ELF-1 (cell line): ENCODE data around the gene PRODH2.
"Not testable (repeated sequence)": the region's sequence is repeated elsewhere in the genome, so short reads cannot be mapped to it uniquely, and the experiment has no call there.

Experiments used
- DNase-seq: peaks from one replicate; pipeline ENCODE4 v3.0.0-alpha.2; 2016; ENCODE audit warnings: low read depth, low spot score

PRODH2 gene

DNA sequence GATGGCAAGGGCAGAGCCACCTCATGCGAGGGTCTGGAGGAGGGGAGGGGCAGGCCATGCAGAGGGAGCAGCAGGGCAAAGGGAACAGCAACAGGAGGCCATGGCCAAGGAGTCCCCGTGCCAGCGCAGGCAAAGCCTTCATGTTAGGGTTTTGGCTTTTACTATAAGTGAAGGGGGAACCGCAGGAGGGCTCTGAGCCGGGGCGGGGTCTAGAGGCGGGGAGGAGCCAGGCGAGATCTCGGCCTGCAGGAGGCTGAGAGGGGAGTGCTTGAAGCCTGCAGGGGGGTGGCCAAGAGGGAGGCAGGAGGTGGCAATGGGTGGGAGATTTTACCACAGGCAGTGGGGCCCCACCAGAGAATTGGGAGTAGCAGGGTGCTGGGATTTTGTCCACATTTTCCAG is 31.0 kb downstream of the PRODH2 start:
- no peak for DNase-seq

DNA sequence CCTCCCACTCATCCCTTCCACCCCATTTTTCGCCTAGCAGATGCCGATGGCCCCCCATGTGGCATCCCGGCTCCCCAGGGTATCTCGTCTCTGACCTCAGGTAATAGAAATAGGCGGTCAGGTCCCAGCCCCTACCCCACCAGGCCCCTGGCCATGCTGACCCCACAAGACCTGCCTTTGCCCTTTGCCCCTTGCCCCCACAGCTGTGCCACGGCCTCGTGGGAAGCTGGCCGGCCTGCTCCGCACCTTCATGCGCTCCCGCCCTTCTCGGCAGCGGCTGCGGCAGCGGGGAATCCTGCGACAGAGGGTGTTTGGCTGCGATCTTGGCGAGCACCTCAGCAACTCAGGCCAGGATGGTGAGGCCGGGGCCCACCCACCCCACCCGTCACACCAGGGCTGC is 31.9 kb downstream of the PRODH2 start:
- DNase-seq: no peak

DNA sequence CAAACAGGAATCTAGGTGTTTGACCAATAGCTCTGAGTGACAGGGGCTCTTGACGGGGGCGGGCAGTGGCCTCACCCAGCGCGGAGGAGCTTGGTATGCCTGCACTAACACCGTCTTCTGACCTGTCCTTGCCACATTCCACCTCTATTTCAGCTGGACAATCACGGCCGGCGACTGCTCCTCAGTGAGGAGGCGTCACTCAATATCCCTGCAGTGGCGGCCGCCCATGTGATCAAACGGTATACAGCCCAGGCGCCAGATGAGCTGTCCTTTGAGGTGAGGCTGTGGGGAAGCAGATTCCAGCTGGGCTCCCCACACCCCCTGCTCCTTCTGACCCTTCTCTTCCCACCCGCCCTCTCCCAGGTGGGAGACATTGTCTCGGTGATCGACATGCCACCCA is 32.6 kb downstream of the PRODH2 start:
- DNase-seq: no peak

DNA sequence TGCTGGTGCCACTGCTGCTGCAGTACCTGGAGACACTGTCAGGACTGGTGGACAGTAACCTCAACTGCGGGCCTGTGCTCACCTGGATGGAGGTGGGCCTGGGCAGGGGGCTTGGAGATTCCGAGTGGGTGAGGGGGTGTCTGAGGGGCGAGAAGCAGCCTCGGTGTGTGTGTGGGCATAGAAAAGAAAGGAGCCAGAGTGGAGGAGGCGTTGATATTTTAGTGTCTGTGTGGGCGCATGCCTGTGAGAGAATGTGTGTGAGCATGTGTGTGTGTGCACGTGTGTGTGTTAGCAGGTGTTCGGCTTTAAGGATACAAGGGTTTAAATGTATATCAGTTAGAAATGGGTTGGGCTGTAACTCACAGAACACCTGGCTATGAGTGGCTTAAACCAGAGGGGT is 33.6 kb downstream of the PRODH2 start:
- DNase-seq: no peak

DNA sequence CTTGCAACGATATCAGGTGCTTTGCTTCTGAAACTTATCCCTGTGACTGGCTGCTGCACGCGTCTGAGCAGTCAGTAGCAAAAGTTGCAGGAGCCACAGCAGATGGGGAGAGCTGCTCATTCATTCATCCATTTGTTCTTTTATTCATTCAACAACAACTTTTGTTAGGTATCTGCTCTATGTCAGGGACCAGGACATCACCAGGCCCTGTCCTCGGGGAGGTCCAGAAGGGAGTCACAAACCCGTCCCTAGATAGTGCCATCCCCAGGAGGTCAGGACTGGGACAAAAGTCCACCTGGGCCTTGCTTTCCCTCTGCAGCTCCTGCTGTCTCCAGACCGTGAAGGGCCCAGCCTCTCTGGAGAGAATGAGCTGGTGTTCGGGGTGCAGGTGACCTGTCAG is 34.7 kb downstream of the PRODH2 start:
- no peak for DNase-seq

DNA sequence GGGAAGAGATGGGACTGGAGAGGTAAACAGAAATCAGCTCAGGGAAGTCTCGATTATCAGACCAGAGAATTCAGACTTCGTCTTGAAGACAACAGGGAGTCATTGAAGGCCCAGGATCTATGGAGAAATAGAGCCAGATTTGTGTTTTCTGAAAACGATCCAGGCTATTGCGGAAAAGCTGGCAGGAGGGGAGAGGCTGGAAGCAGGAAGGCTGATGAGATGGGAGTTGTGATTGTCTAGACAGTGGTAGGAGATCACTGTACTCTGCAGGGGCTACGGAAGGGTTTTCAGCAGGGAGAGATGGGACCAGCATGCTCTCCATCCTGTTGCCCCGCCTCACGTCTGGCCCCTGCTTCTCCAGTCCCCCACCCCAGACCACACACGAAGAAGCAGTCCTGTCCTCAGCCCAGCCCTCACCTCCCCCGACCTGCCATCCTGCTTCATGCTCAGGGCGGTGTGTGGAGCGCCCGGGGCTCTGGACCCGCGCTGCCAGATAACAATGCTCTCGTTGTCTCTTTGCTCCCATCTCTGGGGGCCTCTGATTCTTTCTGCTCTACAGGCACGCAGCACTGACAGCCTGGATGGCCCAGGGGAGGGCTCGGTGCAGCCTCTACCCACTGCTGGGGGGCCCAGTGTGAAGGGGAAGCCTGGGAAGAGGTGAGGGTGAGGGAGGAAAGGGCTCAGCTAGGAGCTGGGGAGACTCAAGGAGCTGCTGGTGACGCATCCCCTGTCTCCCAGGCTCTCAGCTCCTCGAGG is 35.4 kb downstream of the PRODH2 start:
- DNase-seq: peak; percentile 86

DNA sequence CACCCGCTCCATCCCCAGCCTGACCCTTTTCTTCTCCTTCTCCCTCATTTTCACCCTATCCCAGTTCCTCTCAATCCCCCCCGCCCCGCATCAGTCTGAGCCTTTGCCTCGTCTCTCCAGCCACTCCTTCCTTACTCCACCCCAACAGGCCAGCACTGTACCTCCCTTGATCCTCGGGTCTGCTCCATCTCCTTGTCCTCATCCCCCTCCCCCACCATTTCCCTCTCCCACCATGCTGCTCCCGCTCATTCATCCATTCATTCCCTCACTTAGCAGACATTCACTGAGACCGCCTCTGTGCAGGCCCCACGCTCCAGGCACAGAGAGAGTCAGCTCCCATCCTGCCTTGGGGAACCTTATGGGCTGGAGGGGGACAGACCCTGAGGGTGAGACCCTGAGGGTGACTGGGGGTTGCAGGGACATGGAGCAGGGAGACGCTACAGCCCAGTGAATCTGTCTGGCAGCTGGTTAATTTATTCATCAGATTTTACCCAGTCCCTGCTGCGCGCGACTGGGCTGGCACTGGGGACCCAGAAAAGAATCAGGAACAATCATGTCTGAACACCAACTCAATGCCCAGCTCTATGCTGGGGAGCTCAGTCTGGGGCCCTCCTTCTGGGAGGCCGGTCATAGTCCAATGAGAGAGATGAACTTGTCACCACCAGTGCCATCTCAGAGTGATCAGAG is 36.4 kb downstream of the PRODH2 start:
- no peak for DNase-seq

DNA sequence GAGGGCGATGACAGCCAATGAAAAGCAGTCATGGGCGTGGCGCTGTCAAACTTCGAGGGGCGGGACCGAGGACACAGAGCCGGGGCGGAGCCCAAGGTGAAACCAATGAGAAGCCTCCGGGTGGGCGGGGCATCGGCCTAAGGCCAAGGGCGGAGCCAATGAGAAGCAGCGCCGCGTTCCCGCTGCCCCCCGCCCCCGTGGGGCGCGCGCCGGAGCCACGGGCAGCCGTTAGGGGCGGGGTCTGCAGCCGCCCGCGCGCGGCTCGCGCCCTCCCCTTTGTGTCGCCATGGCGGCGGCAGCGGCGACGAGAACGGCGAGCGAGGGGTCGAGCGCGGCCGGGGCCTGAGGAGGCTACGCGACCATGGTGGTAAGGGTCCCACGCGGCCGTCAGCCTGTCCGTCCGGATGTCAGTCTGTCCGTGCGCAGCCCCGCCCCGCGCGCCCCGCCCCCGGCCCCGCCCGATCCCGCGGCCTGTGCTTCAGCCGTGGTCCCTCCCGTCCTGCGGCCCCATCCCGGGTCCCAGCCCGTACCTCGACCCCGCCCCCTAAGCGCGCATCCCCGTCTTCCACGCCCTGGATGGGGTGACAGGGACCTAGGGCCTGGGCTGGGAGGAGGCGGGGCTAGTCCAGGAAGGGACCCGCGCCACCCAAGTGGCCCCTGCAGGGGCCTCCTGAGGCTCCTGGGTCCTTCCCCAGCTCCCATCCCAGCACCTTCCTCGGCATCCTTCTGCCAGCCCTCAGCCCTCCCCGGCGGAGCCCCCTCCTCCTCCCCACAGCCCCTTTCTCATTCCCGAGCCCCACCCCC is 37.1 kb downstream of the PRODH2 start, which contains the start of gene ARHGAP33:
TSS of gene ARHGAP33 (plus strand) at position 267 of the 804 bp plus-strand sequence. CDS start at position 362, 95 bp downstream.
- peak; percentile 97 for DNase-seq

DNA sequence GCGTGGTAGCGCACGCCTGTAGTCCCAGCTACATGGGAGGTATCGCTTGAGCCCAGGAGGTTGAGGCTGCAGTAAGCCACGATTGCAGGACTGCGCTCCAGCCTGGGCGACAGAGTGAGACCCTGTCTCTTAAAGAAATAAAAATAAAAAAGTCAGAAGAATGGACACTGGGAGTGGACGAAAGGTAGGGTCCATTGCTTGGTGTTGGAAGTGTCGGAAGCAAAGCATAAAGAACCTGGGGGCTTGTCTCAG is 37.7 kb downstream of the PRODH2 start:
- DNase-seq: no peak

DNA sequence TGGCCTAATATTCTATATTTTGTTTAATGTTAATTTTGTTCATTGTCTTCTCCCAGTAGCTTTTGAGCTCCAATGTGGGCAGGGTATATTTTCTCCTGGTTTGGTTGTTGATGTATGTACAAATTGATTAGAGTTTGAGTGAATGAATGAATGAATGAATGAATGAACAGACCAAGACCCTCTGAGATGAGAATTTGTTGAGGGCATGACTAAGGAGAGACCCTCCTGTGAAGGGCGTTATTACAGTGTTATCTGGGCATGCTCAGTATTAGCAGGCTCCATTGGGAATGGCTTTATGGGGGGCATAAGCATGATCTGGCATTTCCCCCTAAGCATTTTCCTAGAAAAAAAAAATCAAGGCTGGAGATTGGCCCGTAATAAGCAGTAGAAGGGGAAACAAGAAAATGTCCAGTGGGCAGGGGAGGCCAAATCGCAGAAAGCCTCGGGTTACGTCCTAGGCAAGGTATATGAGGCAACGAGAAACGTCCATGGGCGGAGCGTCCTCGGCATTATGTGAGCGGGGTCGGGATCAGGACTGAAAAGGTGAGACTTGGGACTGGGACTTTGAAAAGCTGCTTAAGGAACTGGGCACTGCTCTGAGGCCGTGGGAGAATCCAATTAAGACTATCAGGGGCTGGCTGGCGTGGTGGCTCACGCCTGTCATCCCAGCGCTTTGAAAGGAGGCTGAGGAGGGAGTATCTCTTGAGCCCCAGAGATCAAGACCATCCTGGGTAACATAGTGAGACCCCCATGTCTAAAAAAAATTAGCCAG is 38.2 kb downstream of the PRODH2 start:
- DNase-seq: no peak

DNA sequence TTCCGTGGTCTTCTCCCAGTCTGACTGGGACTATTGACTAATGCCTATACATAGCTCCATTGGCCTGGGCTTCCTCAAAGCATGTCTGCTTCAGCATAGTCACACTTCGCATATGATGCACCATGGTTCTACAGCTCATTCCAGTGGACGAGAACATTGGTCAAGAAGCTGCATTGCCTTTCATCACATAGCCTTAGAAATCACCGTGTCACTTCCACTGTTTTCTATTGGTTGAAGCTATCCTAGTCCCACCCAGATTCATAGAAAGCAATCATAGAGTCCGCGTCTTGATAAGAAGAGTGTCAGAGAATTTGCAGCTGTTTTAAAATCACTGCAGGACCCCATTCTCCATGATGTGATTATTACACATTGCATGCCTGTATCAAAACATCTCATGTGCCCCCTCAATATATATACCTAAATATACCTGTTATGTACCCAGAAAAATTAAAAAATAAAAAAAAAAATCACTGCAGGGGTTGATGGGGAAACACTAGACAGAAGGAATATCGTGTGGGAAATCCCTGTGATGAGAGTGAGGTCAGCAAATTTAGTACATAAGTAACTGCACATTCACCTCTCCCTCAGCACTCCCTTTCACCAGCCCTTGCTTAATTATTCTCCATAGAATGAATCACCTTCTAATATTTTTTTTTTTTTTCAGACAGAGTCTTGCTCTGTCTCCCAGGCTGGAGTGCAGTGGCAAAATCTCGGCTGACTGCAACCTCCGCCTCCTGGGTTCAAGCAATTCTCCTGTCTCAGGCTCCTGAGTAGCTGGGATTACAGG is 39.4 kb downstream of the PRODH2 start:
- DNase-seq: no peak

DNA sequence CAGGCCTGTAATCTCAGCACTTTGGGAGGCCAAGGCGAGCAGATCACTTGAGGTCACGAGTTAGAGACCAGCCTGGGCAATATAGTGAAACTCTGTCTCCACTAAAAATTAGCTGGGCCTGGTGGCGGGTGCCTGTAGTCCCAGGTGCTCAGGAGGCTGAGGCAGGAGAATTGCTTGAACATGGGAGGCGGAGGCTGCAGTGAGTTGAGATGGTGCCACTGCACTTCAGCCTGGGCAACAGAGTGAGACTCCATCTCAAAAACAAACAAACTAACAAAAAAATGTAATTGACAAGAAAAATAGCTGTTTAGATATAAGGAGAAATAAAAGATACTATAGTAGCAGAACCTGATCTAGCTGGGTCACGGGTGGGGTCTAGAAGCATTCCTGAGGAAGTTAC is 40.3 kb downstream of the PRODH2 start:
- not testable (repeated sequence) for DNase-seq

DNA sequence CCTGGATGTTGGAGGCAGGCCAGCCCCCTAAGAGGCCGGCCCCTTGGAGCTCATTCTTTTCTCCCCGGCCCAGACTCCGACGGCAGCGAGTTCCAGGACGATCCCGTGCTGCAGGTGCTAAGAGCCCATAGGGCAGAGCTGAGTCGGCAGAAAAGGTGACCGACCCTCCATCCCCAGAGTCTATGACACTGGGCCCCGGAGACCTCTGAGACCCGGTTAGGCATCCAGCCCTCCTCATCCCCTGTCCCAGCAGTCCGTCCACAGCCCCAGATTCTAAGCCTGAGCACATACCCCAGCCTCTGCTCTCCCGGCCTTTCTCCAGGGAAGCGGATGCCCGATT is 44.6 kb downstream of the PRODH2 start:
- DNase-seq: no peak

DNA sequence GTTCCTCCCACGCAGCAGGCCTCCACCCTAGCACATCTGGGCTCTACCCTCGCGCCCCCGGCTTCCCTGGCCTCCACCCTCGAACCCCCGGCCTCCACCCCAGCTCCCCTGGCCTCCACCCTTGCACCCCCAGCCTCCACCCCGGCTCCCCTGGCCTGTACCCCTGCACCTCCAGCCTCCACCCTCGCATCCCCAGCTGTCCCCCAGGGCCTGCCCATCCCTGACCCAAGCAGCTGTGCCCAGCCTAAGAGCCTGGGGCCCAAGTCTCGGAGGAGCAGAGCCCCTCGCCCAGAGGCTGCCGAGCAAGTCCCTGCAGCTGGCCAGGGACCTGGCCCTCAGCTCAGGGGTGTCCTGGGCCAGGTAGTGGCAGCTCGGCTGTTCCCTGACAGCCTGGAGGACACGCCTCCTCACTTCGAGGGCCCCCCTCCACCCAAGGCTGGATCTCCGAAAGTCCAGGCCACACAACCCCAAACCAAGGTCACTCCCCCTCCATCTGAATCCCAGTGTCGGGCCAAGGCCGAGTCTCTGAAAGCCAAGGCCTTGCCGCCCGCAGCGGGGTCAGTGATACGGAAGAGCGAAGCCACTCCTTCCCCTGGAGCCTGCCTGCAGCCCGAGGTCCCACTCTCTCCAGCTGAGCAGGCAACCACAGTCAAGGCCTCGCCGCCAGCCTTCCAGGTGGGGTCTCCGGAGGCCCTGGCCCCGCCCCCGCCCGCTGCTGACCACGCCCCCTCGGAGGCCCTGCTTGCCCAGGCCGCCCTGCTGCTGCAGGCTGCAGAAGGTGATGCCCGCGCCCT is 45.2 kb downstream of the PRODH2 start:
- peak; percentile 70 for DNase-seq

DNA sequence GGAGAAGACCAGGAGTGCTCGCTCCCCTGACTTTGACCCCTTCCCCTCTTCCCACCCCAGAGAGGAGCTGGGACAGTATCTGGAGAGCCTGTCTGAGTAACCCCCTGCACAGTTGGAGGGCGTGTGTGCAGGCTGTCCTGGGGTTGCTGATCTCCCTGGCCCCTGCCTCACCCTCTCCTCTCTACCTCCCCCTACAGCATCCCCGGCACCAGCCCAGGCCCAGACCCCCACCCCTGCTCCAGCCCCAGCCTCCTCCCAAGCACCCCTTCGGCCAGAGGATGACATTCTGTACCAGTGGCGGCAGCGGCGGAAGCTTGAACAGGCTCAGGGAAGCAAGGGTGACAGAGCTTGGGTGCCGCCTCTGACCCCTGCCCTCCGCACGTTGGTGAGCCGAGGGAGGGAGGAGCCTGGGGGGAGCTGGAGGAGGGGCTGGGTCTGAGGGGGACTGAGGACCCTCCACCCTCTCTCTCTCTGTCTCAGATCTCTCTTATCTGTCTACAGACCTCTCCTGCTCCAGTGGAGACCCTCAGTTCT is 46.0 kb downstream of the PRODH2 start:
- no peak for DNase-seq

DNA sequence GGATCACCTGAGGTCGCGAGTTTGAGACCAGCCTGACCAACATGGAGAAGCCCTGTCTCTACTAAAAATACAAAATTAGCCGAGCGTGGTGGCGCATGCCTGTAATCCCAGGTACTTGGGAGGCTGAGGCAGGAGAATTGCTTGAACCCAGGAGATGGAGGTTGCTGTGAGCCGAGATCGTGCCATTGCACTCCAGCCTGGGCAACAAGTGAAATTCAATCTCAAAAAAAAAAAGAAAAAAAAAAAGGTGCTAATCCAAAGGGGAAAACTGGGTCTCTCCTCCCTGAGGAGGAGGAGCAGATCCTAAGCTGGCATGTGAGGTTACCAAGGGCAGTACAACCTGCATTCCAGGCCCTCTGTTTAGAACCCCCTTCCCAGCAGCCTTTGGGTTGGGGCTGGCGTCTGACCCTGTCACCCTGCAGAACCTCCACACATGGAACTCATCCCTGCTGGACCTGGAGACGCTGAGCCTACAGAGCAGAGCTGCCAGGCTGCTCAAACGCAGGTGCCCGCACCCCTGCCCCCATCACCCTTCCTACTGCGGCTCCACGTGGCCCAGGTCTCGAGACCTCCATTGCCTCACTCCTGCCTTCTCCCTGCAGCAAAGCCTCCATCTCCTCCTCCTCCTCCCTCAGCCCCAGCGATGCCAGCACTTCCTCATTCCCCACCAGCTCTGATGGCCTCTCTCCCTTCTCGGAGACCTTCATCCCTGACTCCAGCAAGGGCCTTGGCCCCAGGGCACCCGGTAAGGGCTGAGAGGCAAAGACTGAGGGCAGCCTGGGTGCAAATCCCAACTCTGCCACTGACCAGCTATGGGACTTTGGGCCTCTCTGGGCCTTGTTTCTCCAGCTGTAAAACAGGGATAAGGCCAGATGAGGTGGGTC is 48.0 kb downstream of the PRODH2 start:
- no peak for DNase-seq

DNA sequence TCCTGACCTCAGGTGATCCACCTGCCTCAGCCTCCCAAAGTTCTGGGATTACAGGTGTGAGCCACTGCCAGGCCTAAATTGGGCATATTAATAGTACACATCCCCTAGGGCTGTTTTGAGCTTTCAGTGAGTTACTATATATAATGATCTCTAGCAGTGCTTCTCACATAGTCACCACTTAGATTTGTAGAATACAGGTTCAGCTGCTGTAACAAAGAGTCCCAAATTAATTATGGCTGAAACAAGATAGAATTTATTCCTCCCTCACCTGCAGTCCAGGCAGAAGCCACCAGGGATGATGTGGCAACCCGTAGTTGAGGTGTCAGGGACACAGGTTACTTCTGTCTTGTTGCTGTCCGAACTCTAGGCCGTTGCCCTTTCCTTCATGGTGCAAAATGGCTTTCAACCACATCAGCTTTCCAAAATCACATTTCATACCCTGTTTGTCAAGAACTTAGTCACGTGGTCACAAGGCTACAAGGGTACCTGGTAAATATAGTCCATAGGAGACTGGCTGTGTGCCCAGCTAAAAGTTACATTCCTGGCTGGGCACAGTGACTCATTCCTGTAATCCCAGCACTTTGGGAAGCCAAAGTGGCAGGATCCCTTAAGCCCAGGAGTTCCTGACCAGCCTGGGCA is 51.8 kb downstream of the PRODH2 start:
- no peak for DNase-seq

DNA sequence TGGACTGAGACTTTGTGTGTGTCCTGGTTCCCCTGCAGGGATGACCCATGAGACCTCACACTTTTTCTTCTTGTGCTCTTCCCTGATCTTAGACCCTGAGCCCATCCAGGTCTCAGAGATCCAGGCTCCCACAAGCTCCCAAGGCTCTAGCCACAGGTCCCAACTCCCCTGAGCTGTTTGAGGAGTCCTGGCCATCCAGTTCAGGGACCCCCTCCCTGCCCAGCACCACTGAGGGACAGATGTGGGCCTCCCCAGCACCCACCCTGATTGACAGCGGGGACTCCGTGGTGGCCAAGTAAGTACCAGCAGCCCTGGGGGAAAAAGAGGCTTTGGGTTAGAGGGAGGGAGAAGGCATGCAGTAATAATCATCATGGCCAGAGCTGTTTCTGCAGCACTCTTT is 52.9 kb downstream of the PRODH2 start:
- no peak for DNase-seq
